GM08714 (cell line): ENCODE data around the gene CTU2.

Source experiments
- H3K4me3 ChIP-seq: fragments of 200-500 bp; sonication (Bioruptor generic); 2 replicates; pipeline ENCODE4 v1.5.1; 2014; ENCODE audit warnings: mild to moderate bottlenecking, low read length, inconsistent platforms
- ZNF274 ChIP-seq: IDR thresholded peaks from 2 replicates; pipeline ENCODE4 v1.6.1; 2012; ENCODE audit warnings: mild to moderate bottlenecking, low read depth, low read length

Gene CTU2

DNA sequence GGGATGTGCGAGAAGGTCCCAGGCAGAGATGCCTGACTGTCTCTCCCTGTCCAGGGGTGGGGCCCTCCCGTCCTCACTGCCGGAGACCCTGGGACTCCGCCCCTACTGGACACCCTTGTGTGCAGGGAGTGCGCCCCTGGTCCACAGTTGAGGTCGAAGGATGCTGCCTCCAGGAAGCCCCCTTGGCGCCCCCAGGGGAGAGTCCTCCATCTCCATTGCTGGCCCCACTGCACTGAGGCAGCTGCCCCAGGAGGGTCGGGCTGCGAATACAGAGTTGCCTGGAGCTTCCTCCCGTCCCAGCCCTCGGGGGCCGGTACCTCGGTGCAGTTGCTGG, 26.6 kb downstream of the CTU2 start:
- no peak for TF ChIP-seq ZNF274
- H3K4me3 ChIP-seq: no peak overlapping the region

DNA sequence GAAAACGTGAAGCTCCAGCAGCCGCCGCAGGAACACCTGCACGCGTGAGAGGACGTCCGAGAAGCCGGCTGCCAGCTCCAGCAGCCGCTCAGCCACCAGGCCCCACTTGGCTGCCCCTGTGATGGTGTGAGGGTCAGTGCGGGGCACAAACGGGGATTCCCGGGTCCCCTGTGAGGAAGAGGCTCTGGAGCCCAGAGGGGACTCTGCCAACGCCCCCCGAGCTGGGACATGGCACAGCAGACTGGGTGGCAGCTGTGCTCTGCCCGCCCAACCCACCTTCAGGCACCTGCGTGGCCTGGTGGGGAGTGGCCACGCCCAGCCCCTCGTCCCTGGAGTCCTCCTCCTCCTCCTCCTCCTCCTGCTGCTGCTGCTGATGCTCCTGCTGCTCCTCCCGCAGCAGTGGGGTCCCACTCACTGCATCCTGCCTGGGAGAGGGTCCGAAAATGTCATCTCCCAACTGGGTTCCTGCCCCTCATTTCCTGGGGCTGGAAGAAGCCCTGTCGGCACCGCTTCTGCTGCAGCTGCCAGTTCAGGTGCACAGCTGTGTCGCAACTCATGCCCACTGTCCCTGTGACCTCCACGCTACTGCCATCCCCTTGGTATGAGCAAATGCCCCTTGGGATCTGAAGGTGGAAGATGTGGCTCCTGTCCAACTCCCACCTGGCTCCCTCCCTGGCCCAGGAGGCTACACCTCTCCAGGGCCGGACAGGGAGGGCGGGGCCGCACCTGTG, 27.5 kb downstream of the CTU2 start:
- no peak for TF ChIP-seq ZNF274
- H3K4me3 ChIP-seq: no peak overlapping the region

DNA sequence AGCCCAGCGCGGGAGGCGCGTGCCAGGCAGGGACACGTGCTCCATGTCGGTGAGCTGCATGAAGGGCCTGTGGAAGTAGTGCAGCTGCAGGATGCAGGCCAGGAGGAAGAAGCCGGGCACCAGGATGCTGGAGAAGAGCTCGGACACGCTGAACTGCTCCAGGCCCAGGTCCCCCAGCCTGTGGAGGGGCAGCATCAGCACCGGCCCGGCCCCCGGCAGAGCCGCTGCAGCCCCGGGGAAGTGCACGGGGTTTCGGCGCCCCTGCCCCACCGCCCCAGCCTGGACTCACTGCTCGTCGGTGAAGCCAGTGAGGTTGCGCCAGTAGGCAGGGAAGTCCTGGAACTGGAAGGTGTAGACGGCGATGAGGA, 28.0 kb downstream of the CTU2 start:
- TF ChIP-seq ZNF274: no peak

DNA sequence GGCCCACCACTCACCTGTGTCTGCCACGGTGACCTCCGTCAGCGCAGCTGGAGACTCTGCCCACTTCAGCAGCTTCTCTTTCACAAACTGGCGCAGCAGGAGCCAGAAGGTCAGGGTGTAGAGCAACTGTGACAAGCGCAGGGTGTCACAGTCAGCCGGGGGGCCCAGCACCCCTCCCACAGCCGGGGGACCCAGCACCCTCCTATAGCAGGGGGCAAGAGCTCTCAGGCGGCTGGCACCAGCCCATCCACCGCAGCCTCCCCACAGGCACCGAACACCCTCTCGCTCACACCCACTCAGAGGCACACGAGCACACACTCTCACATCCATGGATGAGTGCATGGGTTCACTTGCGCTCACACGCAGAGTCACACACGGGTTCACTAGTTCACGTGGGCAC, 28.8 kb downstream of the CTU2 start:
- no peak for TF ChIP-seq ZNF274
- no peak overlapping the region for H3K4me3 ChIP-seq

More for the DNA sequence above, 28.0 kb downstream of the CTU2 start:
- H3K4me3 ChIP-seq: no peak overlapping the region

DNA sequence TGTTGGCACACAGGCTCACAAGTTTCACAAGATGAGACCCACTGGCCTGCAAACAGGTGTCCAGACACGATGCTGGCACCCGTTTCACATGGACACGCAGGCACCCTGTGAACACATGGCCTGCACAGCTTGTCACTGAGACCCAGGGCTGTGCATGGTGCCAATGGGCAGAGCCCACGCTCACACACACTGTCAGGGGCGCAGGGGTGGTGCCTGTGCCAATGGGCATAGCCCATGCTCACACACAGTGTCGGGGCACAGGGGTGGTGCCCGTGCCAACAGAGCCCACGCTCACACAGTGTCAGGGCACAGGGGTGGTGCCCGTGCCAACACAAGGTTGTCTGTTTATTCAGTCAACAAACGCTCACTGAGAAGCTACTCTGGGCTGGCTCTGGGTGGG, 29.3 kb downstream of the CTU2 start:
- H3K4me3 ChIP-seq: no peak overlapping the region
- TF ChIP-seq ZNF274: no peak

DNA sequence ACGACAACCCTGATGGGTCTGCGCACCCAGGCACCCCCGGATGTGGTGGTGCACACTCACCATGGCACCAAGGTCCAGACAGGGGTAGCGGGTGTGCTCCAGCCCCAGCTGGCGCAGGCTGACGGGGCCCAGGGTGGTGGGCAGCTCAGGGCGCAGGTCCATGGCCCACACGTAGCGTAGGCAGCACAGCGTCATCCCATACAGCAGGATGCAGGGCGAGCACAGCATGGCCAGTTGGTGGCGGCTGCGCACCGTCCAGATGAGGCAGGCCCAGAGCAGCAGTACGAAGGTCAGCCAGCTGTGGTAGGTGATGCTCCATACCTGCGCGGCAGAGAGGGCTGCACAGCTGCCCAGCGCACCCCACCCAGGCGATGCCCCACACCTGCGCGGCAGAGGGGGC, 29.8 kb downstream of the CTU2 start:
- H3K4me3 ChIP-seq: no peak overlapping the region
- no peak for TF ChIP-seq ZNF274

DNA sequence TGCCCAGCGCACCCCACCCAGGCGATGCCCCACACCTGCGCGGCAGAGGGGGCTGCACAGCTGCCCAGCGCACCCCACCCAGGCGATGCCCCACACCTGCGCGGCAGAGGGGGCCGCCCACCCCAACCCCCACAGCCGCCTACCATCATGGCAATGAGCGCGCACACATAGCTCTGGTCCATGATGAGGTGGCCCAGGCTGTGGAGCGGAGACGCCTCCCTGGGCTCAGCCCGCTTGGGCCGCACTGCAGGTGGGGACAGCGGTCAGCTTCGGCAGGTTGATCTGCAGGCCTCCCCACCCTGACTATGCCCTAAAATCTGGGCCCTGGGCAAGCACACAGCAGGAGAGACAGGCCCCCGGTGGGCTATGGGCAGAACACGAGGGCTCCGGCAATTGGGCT, 30.2 kb downstream of the CTU2 start:
- H3K4me3 ChIP-seq: no peak overlapping the region
- TF ChIP-seq ZNF274: no peak

DNA sequence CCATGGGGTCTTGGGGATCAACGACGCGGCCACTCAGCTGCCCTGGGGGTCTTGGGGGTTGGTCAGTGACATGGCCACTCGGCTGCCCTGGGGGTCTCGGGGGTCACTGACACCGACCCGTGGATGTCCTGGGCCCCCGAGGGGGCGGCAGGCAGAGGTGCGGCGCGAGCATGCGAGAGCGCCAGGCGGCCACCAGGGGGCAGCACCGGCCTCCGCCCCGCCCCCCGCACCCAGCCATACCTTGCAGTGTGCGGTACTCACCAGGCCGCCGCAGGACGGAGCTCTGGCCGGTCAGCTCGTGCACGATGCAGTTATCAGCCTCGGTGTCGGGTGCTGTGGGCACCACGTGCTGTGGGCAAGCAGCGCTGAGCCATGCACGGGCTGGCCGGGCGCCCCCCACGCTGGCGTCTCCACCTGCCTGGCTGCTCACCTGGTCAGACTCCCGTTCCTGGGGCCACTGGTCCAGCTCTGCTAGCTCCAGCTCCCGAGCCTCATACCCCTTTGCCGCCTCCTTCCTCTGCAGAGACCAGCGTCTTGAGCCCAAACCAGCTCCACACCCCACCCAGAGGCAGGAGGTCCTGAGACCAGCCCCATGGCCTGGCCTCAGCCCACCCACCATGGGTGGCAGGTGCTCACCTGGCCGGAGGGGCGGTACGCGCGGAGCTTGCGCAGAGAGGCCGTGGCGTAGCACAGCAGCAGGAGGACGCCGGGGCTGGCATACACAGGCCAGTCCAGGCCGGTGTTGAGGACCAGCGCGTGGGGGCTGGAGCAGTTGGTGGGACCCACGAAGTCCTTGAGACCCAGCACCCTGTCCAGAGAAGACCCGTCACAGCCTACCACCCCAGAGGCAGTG, 31.2 kb downstream of the CTU2 start:
- TF ChIP-seq ZNF274: no peak

DNA sequence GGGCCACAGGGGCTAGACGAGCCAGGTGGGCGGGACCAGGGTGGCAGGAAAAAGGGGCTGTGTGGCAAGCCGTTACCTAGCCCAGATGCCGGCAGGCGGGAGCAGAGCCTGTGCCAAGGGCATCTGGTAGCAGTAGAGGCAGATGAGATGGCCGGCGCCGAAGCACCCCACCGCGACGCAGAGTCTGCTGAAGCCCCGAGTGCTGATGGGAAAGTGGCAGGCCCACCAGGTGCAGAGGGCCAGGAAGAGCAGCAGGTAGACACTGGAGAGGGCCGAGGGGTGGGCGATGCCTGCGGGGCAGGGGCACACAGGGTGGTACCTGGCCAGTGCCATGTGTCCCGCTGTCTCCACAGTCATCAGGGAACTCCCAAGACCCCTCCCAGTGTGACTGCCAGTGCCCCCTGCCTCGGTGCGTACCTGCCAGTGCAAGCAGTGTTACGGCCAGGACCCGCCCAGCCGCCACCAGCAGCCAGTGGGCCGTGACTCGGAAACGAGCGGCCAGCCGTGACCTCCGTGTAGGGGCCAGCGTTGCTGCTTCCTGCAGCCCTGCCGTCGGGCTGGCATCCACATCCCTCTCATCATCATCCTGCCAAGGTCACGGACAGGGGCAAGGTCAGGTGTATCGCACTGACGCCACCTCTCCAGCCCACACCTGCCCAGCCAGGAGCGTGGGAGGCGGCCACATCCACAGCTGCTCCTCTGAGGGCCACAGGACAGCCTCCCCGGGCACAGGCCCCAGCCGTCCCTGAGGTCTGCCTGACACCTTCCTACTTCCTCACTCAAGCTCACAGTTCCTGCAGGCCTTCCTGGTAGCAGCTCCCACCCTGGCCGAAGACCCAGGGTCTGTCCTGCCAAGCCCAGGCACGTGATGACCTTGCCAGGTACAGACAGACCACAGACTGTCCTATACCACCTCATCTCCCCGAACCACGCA, 32.1 kb downstream of the CTU2 start:
- no peak for TF ChIP-seq ZNF274
- no peak overlapping the region for H3K4me3 ChIP-seq

More for the DNA sequence above, 31.2 kb downstream of the CTU2 start:
- no peak overlapping the region for H3K4me3 ChIP-seq

DNA sequence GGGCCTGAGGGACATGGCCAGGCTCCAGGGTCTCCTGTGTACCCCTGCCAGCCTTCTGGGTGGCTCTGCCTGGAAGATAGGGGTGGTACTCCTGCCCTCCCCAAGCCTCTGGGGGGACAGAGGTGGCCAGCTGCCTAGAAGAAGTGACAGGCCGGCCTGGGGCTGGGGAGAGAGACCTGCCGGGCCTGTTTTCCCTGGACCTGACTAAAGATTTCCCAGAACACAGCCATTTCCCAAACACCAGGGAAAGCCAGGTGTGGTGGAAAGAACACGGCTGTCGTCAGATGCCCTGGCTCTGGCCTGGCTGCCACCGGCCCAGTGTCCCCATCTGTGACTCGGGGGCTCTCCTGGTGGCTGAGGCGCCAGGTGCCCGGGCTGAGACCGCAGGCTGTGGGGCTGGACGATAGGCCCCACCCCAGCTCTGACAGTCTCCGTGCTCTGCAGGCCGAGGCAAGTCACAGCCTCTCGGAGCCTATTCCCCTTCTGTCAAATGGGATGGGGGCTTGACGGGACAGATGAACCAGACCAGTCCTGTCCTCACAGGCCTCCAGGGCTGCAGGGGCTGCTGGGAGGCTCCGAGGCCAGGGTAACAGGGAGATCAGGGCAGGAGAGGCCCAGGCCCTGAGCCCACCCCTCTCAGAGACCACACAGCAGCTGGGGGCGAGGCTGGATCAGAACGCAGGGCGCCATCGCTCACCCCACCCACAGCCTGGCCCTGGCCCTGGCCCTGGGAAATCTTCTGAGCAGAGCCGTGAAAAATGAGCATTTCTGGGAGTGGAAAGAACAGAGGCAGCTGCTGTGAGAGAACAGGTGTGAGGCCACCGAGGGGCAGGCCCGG, 33.1 kb downstream of the CTU2 start:
- no peak overlapping the region for H3K4me3 ChIP-seq
- TF ChIP-seq ZNF274: no peak

DNA sequence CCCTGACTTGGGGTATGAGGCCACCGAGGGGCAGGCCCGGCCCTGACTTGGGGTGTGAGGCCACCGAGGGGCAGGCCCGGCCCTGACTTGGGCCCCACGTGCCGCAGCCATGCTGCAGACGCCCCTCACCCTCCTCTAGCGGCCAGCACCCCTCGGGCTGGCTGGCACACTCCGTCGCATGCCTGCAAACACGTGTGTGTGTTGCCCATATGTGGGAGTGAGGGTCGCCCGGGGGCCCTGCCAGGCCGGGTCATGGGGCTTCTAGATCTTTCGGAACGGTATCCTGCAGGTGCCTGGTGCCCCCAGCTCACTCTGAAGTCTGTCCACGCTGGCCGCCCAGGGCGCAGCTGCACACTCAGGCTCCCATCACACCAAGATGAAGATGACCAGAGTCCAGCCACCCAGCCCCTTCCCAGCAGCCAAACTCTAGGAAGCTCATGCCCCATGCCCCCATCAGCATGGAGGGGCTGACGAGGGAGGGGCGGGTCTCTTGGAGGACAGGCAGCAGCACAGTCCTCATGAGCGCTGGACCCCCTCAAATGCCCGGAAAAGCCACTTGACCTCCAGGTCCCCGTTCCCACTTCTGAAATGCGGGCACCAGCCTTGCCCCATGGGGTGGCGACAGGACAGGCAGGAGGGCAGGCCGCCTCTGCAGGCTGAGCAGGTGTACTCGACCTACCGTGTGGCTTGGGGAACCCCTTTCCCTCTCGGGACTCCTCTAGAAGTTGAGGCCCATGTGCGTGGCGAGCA, 33.8 kb downstream of the CTU2 start:
- no peak overlapping the region for H3K4me3 ChIP-seq
- no peak for TF ChIP-seq ZNF274

DNA sequence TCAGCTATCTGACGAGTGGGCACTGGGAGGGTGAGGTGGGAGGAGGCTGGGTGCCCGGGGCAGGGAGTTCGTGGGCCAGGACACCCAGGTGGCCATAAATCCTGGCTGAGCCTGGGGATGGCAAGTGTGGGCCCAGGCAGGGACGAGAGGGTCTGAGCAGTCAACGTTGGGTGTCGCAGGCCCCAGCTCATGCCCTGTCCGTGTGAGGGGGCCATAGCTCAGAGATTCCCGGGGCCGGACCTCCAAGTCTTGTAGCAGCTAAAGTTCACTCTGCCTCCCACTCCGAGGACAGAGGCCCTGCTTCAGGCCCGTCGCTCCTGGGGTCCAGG, 34.4 kb downstream of the CTU2 start:
- TF ChIP-seq ZNF274: no peak
- no peak overlapping the region for H3K4me3 ChIP-seq

DNA sequence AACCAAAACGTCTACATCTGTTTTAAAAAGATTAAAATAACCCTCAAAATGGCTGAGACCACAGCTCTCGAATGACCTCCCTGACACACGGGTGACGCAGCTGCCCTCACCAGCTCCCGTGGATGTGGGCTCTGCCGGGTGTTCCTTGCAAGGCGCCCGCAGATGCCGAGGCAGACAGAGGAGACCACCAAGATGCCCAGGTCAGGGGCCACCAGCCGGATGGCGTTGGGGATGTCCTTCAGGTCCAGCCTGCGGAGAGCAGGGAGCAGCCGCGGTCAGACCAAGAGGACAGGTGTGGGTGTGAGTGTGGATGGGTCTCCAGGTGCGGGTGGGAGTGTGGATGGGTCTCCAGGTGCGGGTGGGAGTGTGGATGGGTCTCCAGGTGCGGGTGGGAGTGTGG, 35.1 kb downstream of the CTU2 start:
- no peak overlapping the region for H3K4me3 ChIP-seq
- TF ChIP-seq ZNF274: no peak
